ENCODE data around the gene ARID1B. TPM values are rescaled to one million over a fixed set of nuclear protein-coding genes. Genes with fewer than 3 reads are reported as not detected.

The ARID1B gene
- total and polyA plus RNA-seq, 9 of the 15 experiments (the other 6 are each of a cell fraction or from before 2014, with no cell fraction given): 12.5 to 50.5 (median 25.8) TPM

DNA sequence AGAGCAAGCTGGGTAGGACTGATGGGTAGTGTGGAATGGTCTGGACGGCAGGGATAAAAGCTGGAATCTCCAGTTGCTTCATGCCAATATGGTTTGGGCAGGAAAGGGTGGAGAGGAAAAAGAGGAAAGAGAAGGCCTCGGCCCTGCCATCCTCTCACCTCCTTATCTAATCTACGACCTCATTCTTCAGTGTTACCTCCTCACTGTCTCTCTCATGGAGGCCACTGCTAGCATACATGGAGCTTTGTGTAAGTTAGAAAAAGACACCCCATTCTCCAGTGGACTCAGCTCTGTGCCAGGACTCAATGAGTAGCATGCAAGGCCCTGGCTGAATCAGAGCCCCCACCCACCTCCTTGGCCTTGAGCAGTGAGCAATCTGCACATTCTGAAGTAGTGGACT, 6.1 kb upstream of the ARID1B start (continued):
- no peak for TF ChIP-seq CCAR2 (IDR thresholded peaks at IDR 0.05; ENCODE audit: low read depth, low read length)
- TF ChIP-seq MTF1 (CRISPR knock-in tag; IDR thresholded peaks at IDR 0.05; ENCODE audit: borderline replicate concordance): no peak
- TF ChIP-seq POLR2AphosphoS2 (IDR thresholded peaks at IDR 0.05; ENCODE audit: low read length): no peak
- no peak for TF ChIP-seq ZNF778 (CRISPR knock-in tag; IDR thresholded peaks at IDR 0.05)
- TF ChIP-seq RNF2 (IDR thresholded peaks at IDR 0.05): no peak
- no peak for TF ChIP-seq ETV5 (CRISPR knock-in tag; IDR thresholded peaks at IDR 0.05; ENCODE audit: low read depth)
- TF ChIP-seq ZNF408 (CRISPR knock-in tag; IDR thresholded peaks at IDR 0.05; ENCODE audit: low read depth): no peak
- peak; percentile 61; the same call in 1 of the 2 replicates for TF ChIP-seq CTBP1 (IDR thresholded peaks at IDR 0.05; ENCODE audit: borderline replicate concordance)
- TF ChIP-seq NFATC3 (IDR thresholded peaks at IDR 0.05): no peak
- TF ChIP-seq CAMTA2 (CRISPR knock-in tag; conservative IDR thresholded peaks at IDR 0.05): no peak
- TF ChIP-seq SRSF3 (IDR thresholded peaks at IDR 0.05; ENCODE audit: insufficient read depth, low read length): no peak
- TF ChIP-seq NCOA2 (IDR thresholded peaks at IDR 0.05; ENCODE audit: partially characterized antibody in 2 of 2): no peak
- TF ChIP-seq MLX (CRISPR knock-in tag; conservative IDR thresholded peaks at IDR 0.05): no peak
- no peak for TF ChIP-seq ZNF165 (CRISPR knock-in tag; IDR thresholded peaks at IDR 0.05; ENCODE audit: borderline replicate concordance)
- TF ChIP-seq SRSF7 (optimal IDR thresholded peaks at IDR 0.05; ENCODE audit: low read depth, low read length): no peak
- no peak for TF ChIP-seq U2AF2 (optimal IDR thresholded peaks at IDR 0.05; ENCODE audit: low read depth, low read length)
- no peak for TF ChIP-seq JUND (IDR thresholded peaks at IDR 0.05; ENCODE audit: borderline replicate concordance, low read depth, low read length)
- TF ChIP-seq JUND (tag; IDR thresholded peaks at IDR 0.05; ENCODE audit: borderline replicate concordance, low read depth, low read length): peak; percentile 24; the same call in 1 of the 3 replicates
- no peak for TF ChIP-seq RFX5 (IDR thresholded peaks at IDR 0.05; ENCODE audit: low read depth, low read length)
- no peak for TF ChIP-seq PRPF4 (IDR thresholded peaks at IDR 0.05; ENCODE audit: insufficient read depth, low read depth, low read length, poor library complexity, severe bottlenecking)
- no peak for TF ChIP-seq ZNF561 (CRISPR knock-in tag; conservative IDR thresholded peaks at IDR 0.05)
- TF ChIP-seq MYC (IDR thresholded peaks at IDR 0.05; ENCODE audit: low read depth, low read length): 0 out of 2 replicates have a peak, but pooled peaks have one; percentile 17
- no peak for TF ChIP-seq MYC (CRISPR knock-in tag; IDR thresholded peaks at IDR 0.05; ENCODE audit: borderline replicate concordance, low read depth)
- TF ChIP-seq ZKSCAN8 (CRISPR knock-in tag; IDR thresholded peaks at IDR 0.05): no peak
- no peak for TF ChIP-seq ZNF134 (CRISPR knock-in tag; conservative IDR thresholded peaks at IDR 0.05)
- no peak for TF ChIP-seq GATAD2B (IDR thresholded peaks at IDR 0.05; ENCODE audit: borderline replicate concordance)
- no peak for TF ChIP-seq NCOA6 (IDR thresholded peaks at IDR 0.05)
- no peak for TF ChIP-seq WHSC1 (IDR thresholded peaks at IDR 0.05; ENCODE audit: low read length)
- TF ChIP-seq ZNF766 (CRISPR knock-in tag; conservative IDR thresholded peaks at IDR 0.05): no peak
- TF ChIP-seq CBFA2T3 (IDR thresholded peaks at IDR 0.05): 0 out of 2 replicates have a peak, but pooled peaks have one; percentile 1
- TF ChIP-seq ETV6 (IDR thresholded peaks at IDR 0.05; ENCODE audit: borderline replicate concordance in 1 of 2, low read depth in 2 of 2, low read length in 1 of 2): no peak
- TF ChIP-seq ETV6 (CRISPR knock-in tag; IDR thresholded peaks at IDR 0.05; ENCODE audit: borderline replicate concordance): no peak
- TF ChIP-seq TARDBP (IDR thresholded peaks at IDR 0.05): no peak
- TF ChIP-seq ZNF707 (CRISPR knock-in tag; conservative IDR thresholded peaks at IDR 0.05): no peak
- TF ChIP-seq FOXK2 (conservative IDR thresholded peaks at IDR 0.05 in 1 of 2, IDR thresholded peaks at IDR 0.05 in 1 of 2; ENCODE audit: low read depth in 2 of 2): no peak
